ENCODE measurements around the gene PPP2R2C. TPM values are rescaled to one million over a fixed set of nuclear protein-coding genes. Genes with fewer than 3 reads are reported as not detected.

The PPP2R2C gene
- polyA plus RNA-seq, 1 experiment: 0.06 TPM

DNA sequence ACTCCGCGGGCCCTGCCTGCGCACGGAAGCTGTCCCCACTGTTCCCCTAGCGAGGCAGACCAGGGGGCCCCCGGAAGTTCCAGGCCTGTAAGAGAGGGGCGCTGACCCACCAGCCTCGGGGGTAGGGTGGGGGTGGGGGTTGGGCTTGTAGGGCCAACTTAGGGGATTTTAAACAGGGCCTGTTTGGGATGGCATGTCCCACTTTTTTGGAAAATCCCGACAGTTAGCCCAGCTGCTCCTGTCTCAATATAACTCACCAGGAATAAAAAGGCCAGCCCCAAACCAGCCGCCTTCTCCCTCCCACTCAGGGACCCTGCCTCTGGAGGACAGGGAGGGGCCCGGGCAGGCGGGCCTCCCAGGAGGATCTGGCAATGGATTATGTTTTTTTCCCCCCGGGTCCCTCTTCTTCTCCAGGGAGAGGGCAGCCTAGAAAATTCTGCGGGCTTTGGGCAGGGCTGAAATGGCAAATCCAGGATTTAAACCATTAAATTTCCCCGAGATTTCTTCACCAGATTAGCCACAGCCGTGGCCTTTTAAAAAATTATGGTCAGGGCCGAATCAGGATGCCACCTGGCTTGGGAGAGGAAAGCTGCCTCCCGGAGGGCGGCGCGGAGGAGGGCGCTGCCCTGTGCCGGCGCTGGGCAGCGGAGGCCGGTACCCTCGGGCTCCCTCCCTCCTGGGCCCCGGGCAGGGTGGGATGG lies 957 bp downstream of the PPP2R2C start:
- CTCF ChIA-PET: interaction anchor here (0.6 kb wide), 1 partner anchor 75 kb away, joined by 3 read pairs; no protein-coding TSS in a partner anchor
- DNase-seq (ENCODE audit: low read depth): no peak
- H3K4me3 ChIP-seq (ENCODE audit: low read depth, low read length): no peak overlapping the region
- TF ChIP-seq, protein P1, sequence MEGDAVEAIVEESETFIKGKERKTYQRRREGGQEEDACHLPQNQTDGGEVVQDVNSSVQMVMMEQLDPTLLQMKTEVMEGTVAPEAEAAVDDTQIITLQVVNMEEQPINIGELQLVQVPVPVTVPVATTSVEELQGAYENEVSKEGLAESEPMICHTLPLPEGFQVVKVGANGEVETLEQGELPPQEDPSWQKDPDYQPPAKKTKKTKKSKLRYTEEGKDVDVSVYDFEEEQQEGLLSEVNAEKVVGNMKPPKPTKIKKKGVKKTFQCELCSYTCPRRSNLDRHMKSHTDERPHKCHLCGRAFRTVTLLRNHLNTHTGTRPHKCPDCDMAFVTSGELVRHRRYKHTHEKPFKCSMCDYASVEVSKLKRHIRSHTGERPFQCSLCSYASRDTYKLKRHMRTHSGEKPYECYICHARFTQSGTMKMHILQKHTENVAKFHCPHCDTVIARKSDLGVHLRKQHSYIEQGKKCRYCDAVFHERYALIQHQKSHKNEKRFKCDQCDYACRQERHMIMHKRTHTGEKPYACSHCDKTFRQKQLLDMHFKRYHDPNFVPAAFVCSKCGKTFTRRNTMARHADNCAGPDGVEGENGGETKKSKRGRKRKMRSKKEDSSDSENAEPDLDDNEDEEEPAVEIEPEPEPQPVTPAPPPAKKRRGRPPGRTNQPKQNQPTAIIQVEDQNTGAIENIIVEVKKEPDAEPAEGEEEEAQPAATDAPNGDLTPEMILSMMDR (IDR thresholded peaks at IDR 0.05; ENCODE audit: insufficient read depth, low read depth, low read length): no peak
- H3K27me3 ChIP-seq (ENCODE audit: control insufficient read depth, insufficient read depth, low read length): peaks cover 19% of the 10 kb centered on the region
- H3K36me3 ChIP-seq (ENCODE audit: control insufficient read depth, insufficient read depth, low read length): no peaks in the 10 kb centered on the region
- POLR2A ChIA-PET: no interaction called here

DNA sequence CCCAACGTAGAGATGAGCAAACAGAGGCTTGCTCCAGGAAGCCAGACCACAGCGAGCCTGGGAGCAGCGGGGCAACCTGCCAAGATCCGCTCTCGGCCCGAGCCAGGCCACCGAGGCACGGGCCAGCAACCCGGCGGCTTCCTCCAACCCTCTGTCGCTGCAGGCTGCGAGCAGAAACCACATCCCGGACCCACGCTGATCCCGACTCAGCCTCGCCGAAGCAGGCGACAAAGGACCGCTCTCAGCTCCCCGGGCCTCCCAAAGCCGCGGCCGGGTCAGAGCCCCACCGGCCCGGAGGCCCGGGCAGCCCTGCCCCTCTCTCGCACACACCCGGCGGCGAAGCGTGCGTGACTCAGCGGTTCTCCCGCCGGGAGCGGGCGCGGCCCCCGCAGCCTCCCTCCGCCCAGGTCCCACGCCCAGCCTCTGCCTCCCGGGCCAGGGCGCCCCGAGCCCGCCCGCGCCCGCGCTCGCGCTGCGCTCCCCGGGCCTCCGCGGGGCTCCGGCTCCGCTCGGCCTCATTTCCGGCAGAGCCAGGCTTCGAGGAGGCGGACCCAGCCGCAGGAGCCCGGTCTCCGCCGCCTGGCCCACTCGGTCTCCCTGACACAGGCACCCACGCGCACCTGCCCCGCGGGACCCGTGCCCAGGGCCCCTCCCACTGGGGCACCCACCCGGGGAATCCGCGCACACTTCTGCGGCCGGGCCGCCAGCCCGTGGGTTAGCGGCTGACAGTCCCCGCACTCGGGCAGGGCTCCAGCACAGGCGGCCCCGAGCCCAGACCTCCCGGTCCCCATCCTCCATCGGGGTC lies 1.7 kb downstream of the PPP2R2C start:
- TF ChIP-seq, protein P1 (IDR thresholded peaks at IDR 0.05; ENCODE audit: insufficient read depth, low read depth, low read length): no peak
- no peak for DNase-seq (ENCODE audit: low read depth)
- CTCF ChIA-PET: interaction anchor here (0.6 kb wide), 1 partner anchor 76 kb away, joined by 3 read pairs; no protein-coding TSS in a partner anchor
- POLR2A ChIA-PET: interaction anchor here (0.6 kb wide), 1 partner anchor 86 kb away, joined by 4 read pairs; no protein-coding TSS in a partner anchor
- Histone ChIP-seq H3K36me3 (ENCODE audit: control insufficient read depth, insufficient read depth, low read length) (no peaks in the 10 kb centered on the region), H3K27me3 (ENCODE audit: control insufficient read depth, insufficient read depth, low read length) (peaks cover 19% of the 10 kb centered on the region), H3K4me3 (ENCODE audit: low read depth, low read length) (peak overlapping the region; percentile 28)

DNA sequence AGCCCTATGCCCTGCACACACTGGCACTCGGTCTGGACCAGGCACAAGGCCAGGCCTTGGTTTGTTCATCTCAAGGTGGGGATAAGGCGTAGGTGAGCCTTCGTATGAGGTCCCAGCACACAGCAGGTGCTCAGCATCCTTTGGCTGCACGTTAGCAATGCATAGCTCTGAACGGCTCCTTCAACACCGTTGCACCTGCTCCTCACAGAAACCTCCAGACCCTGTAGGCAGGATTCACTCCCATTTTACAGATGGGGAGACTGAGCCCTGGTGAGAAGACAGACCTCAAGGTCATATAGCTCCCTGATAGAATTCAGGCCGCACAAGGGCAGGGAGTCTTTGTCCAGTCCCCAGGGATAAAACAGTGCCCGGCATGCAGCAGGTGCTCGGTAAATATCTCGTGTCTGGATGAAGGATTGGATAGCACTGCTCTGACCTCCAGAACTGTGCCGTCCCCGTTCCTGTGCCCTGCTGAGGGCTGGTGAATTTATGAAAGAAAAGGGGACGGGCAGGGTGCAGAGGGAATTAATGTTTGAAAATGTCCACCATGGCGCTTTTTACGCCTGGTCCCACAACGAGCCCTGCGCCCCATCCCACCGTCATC lies 2.4 kb downstream of the PPP2R2C start:
- no peak for DNase-seq (ENCODE audit: low read depth)
- TF ChIP-seq, protein P1 (IDR thresholded peaks at IDR 0.05; ENCODE audit: insufficient read depth, low read depth, low read length): no peak
- ChIA-PET CTCF (no interaction called here), POLR2A (interaction anchor here (0.6 kb wide), 1 partner anchor 86 kb away, joined by 4 read pairs; no protein-coding TSS in a partner anchor)
- Histone ChIP-seq H3K4me3 (ENCODE audit: low read depth, low read length) (no peak overlapping the region), H3K36me3 (ENCODE audit: control insufficient read depth, insufficient read depth, low read length) (no peaks in the 10 kb centered on the region), H3K27me3 (ENCODE audit: control insufficient read depth, insufficient read depth, low read length) (peaks cover 19% of the 10 kb centered on the region)

DNA sequence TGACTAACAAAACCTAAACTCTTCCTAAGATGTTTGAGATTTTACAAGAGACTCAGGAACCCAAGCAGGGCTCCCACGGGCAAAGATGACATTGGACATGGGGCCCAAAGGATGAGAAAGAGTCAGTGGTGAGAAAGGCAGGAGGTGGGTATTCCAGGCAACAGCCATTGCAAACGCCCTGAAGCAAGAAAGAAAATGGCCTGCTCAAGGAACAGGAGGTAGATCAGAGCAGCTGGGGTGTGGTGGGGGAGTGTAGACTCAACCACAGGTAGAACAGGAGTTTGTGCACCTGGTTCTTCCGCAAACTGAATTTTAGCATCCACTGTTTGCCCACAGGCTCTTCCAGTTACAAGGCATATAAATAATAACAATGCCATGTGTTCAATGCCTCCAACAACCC lies 3.3 kb downstream of the PPP2R2C start:
- no peaks in the 10 kb centered on the region for H3K36me3 ChIP-seq (ENCODE audit: control insufficient read depth, insufficient read depth, low read length)
- POLR2A ChIA-PET: no interaction called here
- TF ChIP-seq, protein P1 (IDR thresholded peaks at IDR 0.05; ENCODE audit: insufficient read depth, low read depth, low read length): no peak
- CTCF ChIA-PET: interaction anchor here (0.7 kb wide), 1 partner anchor 77 kb away, joined by 3 read pairs; no protein-coding TSS in a partner anchor
- peaks cover 19% of the 10 kb centered on the region for H3K27me3 ChIP-seq (ENCODE audit: control insufficient read depth, insufficient read depth, low read length)
- no peak overlapping the region for H3K4me3 ChIP-seq (ENCODE audit: low read depth, low read length)
- no peak for DNase-seq (ENCODE audit: low read depth)

DNA sequence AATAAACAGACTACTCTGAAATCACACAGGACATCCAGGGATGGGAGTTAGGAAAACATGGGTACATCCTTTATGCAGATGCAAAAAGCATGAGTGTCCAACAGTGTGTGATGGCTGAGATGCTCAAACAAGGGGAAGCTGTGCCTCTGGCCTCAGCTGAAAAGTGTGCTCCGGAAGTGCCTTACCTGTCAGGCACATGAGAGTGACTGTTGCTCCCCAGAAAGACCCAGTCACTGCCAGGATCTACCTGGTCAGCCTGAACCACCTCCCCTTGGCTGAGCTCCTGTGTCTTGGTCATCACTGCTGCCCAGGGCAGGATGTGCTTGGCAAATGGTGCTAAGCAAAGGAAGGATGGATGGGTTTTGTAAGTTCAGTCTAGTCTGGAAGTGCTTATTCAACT lies 4.0 kb downstream of the PPP2R2C start:
- TF ChIP-seq, protein P1 (IDR thresholded peaks at IDR 0.05; ENCODE audit: insufficient read depth, low read depth, low read length): no peak
- H3K36me3 ChIP-seq (ENCODE audit: control insufficient read depth, insufficient read depth, low read length): no peaks in the 10 kb centered on the region
- DNase-seq (ENCODE audit: low read depth): no peak
- POLR2A ChIA-PET: no interaction called here
- CTCF ChIA-PET: interaction anchor here (0.7 kb wide), 1 partner anchor 78 kb away, joined by 3 read pairs; no protein-coding TSS in a partner anchor
- H3K4me3 ChIP-seq (ENCODE audit: low read depth, low read length): no peak overlapping the region
- peaks cover 15% of the 10 kb centered on the region for H3K27me3 ChIP-seq (ENCODE audit: control insufficient read depth, insufficient read depth, low read length)
